Gastroesophageal sphincter (tissue), 3 donors: ENCODE measurements around the gene GABRG2.

Experiments used
- CTCF ChIP-seq, 4 experiments: fragments of 200-600 bp in 2 of 4; fragments of 450-650 bp in 2 of 4; sonication (generic) in 1 of 4; IDR thresholded peaks; one replicate each; pipeline ENCODE4 v1.5.1; 2017 to 2019; ENCODE audit warnings: antibody characterized with exemption in 4 of 4, mild to moderate bottlenecking in 2 of 4, moderate library complexity in 2 of 4
- POLR2AphosphoS5 ChIP-seq: sonication (generic); formaldehyde crosslinking; IDR thresholded peaks from one replicate; pipeline ENCODE4 v1.6.1; 2017; ENCODE audit warnings: antibody characterized with exemption

- no peak for TF ChIP-seq CTCF (IDR thresholded peaks at IDR 0.05)
- TF ChIP-seq POLR2AphosphoS5: no peak
Observed at GRCh38 chr5:162193012-162193411, 125.4 kb downstream of the GABRG2 start.
